Peyer's patch (tissue), 4 donors: ENCODE results near the gene FASTK.

Experiments
- CTCF ChIP-seq, 6 experiments: fragments of 450-650 bp in 4 of 6; fragments of 200-600 bp in 2 of 6; sonication (generic) in 1 of 6; IDR thresholded peaks; one replicate each; pipeline ENCODE4 v1.5.1; 2017 to 2019; ENCODE audit warnings: antibody characterized with exemption in 6 of 6, mild to moderate bottlenecking in 3 of 6, moderate library complexity in 1 of 6
- POLR2A ChIP-seq, 2 donors: fragments of 450-650 bp; IDR thresholded peaks; one replicate each; pipeline ENCODE4 v1.5.1; 2017; ENCODE audit warnings: antibody characterized with exemption in 2 of 2, mild to moderate bottlenecking in 2 of 2, moderate library complexity in 2 of 2

- no peak for TF ChIP-seq CTCF (IDR thresholded peaks at IDR 0.05)
- no peak for TF ChIP-seq POLR2A (IDR thresholded peaks at IDR 0.05)
Measured at GRCh38 chr7:151045262-151045661, 35.3 kb downstream of the FASTK start.
